Measurements from ENCODE around the gene INPP4B.

INPP4B gene

GRCh38 chr4:142218726-142219125, 627.4 kb downstream of the INPP4B start:
- TF ChIP-seq POU2F2 (IDR thresholded peaks at IDR 0.05; ENCODE audit: low read depth, low read length) (no peak), SPI1 (IDR thresholded peaks at IDR 0.05; ENCODE audit: low read depth, low read length) (no peak), POLR2AphosphoS5 (IDR thresholded peaks at IDR 0.05; ENCODE audit: low read depth, low read length) (no peak), PAX5 (IDR thresholded peaks at IDR 0.05; ENCODE audit: insufficient read depth, low read length, severe bottlenecking) (no peak), TAF1 (IDR thresholded peaks at IDR 0.05; ENCODE audit: low read depth, low read length) (no peak), POLR2A (IDR thresholded peaks at IDR 0.05; ENCODE audit: low read depth, low read length) (no peak)
- no peak for FAIRE-seq
- no peak for DNase-seq (ENCODE audit: insufficient read length, low spot score)

DNA sequence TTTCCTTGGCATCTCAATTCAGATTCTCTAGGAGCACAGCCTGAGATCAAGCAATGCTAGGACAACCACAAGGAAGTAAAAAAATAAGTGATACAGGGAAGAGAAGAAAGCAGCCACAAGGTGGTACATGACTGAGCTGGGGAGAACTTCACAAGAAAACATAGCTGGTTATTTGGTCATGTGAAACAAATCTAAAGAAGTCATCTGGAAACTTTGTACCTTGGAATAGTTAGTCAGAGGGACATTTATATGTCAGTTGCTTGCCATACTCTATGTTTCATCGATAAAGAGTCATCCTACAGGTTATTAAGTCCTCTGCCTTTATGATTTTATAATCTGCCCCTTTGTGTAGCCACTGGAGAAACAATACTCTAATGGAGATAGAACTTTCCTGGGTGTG, 634.7 kb downstream of the INPP4B start:
- FAIRE-seq: no peak
- no peak for DNase-seq (ENCODE audit: insufficient read length, low spot score)
- TF ChIP-seq SPI1 (IDR thresholded peaks at IDR 0.05; ENCODE audit: low read depth, low read length): no peak

DNA sequence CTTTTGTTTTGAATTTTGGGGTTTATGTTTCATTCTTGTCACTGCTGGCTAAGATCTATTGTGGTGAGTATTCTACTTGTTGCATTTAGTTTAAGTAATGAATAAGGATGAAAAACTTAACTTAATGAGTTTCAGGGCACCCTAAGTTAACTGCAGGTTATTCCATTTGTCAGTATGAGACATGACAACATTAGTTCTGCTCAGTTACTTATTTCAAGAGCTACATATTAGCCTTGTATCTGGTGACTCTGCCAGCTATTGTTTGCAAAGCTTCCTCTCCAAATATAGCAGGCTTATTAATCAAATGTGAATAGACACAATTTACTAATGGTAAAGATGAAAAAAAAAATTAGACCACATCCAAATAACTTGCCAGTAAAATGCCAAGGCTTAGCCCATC, 642.6 kb downstream of the INPP4B start:
- TF ChIP-seq POLR2AphosphoS5 (IDR thresholded peaks at IDR 0.05; ENCODE audit: low read depth, low read length) (no peak), SPI1 (IDR thresholded peaks at IDR 0.05; ENCODE audit: low read depth, low read length) (no peak), POU2F2 (IDR thresholded peaks at IDR 0.05; ENCODE audit: low read depth, low read length) (no peak), POLR2A (IDR thresholded peaks at IDR 0.05; ENCODE audit: low read depth, low read length) (no peak), TAF1 (IDR thresholded peaks at IDR 0.05; ENCODE audit: low read depth, low read length) (no peak), PAX5 (IDR thresholded peaks at IDR 0.05; ENCODE audit: insufficient read depth, low read length, severe bottlenecking) (no peak)
- DNase-seq (ENCODE audit: insufficient read length, low spot score) (no peak), FAIRE-seq (no peak)

DNA sequence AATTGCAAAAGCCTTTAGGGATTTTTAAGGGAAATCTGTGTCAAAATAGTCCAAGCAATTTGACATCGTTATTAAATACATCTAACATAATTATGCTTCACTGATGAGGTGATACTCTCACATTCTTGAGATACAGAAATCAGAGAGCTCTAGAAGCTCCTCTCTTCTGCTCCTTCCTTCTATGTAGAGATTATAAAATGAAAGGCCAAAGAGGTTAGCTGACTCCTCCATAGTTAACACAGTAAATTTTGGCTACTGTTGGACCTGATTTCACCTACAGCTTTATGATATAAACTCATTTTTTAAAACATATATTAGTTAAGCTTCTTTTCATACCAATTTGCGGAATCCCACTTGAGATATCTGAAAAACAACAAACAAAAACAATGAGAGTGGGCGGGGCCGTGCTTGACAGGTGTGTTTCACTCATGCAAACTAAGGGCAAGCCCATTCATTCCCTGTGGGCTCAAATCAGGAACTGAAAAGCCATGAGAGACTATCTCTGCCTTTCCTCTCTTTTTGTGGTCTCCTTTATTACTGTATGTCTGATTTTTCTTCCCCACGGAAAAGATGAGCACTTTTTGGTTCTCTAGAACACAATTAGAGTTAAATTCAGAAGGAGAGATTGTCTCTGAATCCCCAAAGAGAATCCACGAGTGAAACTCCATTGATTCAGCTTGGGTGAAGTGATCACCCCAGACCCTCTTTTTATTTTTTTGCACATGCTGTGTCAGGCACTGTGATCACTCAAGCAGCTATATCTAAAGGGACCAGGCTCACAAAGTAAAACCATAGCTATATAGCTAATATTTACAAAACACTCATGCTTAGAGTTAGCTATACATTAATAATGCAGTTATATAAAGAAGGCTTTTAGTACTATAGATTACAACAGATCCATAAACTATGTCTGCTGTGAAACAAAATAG, 643.4 kb downstream of the INPP4B start:
- DNase-seq (ENCODE audit: insufficient read length, low spot score): no peak
- no peak for FAIRE-seq
- TF ChIP-seq TAF1 (IDR thresholded peaks at IDR 0.05; ENCODE audit: low read depth, low read length) (no peak), POLR2A (IDR thresholded peaks at IDR 0.05; ENCODE audit: low read depth, low read length) (no peak), POU2F2 (IDR thresholded peaks at IDR 0.05; ENCODE audit: low read depth, low read length) (peak; percentile 28; the same call in 1 of the 2 replicates), SPI1 (IDR thresholded peaks at IDR 0.05; ENCODE audit: low read depth, low read length) (peak; percentile 82), PAX5 (IDR thresholded peaks at IDR 0.05; ENCODE audit: insufficient read depth, low read length, severe bottlenecking) (no peak), POLR2AphosphoS5 (IDR thresholded peaks at IDR 0.05; ENCODE audit: low read depth, low read length) (no peak)

DNA sequence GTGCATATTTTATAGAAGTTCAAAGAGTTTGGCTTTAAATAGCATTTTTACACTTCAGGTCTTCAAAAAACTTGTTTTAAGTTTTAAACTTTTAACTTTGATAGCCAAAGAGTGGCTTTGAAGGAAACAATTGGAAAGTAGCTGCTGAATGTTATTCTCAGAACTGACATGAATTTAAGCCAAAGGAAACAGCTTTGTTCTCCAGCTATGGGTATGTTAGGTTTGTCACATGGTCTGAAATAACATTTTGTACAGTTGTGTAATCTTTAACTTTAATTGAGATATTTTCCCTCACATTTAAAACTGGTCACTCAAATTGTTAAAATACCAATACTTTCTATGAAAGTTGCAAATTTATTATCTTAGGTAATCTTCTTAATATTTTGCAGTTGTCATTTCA, 645.1 kb downstream of the INPP4B start:
- FAIRE-seq (no peak), DNase-seq (ENCODE audit: insufficient read length, low spot score) (no peak)
- TF ChIP-seq POU2F2 (IDR thresholded peaks at IDR 0.05; ENCODE audit: low read depth, low read length): no peak
- TF ChIP-seq SPI1 (IDR thresholded peaks at IDR 0.05; ENCODE audit: low read depth, low read length): no peak
- TF ChIP-seq PAX5 (IDR thresholded peaks at IDR 0.05; ENCODE audit: insufficient read depth, low read length, severe bottlenecking): no peak
- no peak for TF ChIP-seq TAF1 (IDR thresholded peaks at IDR 0.05; ENCODE audit: low read depth, low read length)
- no peak for TF ChIP-seq POLR2AphosphoS5 (IDR thresholded peaks at IDR 0.05; ENCODE audit: low read depth, low read length)
- no peak for TF ChIP-seq POLR2A (IDR thresholded peaks at IDR 0.05; ENCODE audit: low read depth, low read length)

DNA sequence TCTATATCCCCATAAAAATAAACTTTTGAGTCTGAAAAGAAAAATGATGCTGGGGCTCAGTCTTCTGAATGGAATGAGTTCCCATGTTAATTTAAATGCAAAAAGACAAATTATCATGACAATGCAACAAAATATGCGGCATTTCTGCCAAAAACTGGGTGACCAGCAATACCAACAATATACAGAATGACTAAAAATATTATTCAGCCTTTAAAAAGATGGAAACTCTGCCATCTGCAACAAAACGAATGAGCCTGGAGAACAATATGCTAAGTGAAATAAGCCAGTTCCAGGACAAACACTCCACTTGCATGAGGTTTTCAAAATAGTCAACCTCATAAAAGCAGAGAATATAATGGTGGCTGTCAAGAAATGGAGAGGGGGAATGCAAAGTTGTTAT, 651.2 kb downstream of the INPP4B start:
- no peak for DNase-seq (ENCODE audit: insufficient read length, low spot score)
- FAIRE-seq: no peak
- TF ChIP-seq POLR2A (IDR thresholded peaks at IDR 0.05; ENCODE audit: low read depth, low read length) (no peak), SPI1 (IDR thresholded peaks at IDR 0.05; ENCODE audit: low read depth, low read length) (no peak), PAX5 (IDR thresholded peaks at IDR 0.05; ENCODE audit: insufficient read depth, low read length, severe bottlenecking) (no peak), TAF1 (IDR thresholded peaks at IDR 0.05; ENCODE audit: low read depth, low read length) (no peak), POLR2AphosphoS5 (IDR thresholded peaks at IDR 0.05; ENCODE audit: low read depth, low read length) (no peak), POU2F2 (IDR thresholded peaks at IDR 0.05; ENCODE audit: low read depth, low read length) (no peak)

GRCh38 chr4:142191901-142192300, 654.2 kb downstream of the INPP4B start:
- FAIRE-seq (no peak), DNase-seq (ENCODE audit: insufficient read length, low spot score) (no peak)
- TF ChIP-seq POLR2AphosphoS5 (IDR thresholded peaks at IDR 0.05; ENCODE audit: low read depth, low read length): no peak
- no peak for TF ChIP-seq SPI1 (IDR thresholded peaks at IDR 0.05; ENCODE audit: low read depth, low read length)
- TF ChIP-seq TAF1 (IDR thresholded peaks at IDR 0.05; ENCODE audit: low read depth, low read length): no peak
- TF ChIP-seq PAX5 (IDR thresholded peaks at IDR 0.05; ENCODE audit: insufficient read depth, low read length, severe bottlenecking): no peak
- no peak for TF ChIP-seq POU2F2 (IDR thresholded peaks at IDR 0.05; ENCODE audit: low read depth, low read length)
- TF ChIP-seq POLR2A (IDR thresholded peaks at IDR 0.05; ENCODE audit: low read depth, low read length): no peak

DNA sequence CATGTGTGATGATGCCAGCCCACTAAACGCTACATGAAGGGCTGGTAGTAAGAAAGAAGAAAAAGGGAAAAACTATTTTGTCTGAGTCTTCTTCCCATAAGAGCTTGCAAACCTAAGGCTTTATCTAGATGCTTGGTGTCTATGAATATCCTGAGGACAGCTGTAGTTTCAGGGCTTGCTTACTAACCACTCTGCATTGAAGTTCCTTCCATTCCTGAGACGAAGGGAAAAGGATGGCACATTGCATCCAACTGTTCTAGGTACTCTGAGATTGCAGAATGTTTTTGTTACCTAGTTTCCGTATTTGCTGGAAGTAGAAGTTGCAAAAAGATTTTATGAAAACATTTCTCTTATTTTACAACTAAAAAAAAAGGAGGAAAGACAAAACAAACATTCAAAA, 665.1 kb downstream of the INPP4B start:
- FAIRE-seq (no peak), DNase-seq (ENCODE audit: insufficient read length, low spot score) (no peak)
- TF ChIP-seq SPI1 (IDR thresholded peaks at IDR 0.05; ENCODE audit: low read depth, low read length): no peak
- TF ChIP-seq TAF1 (IDR thresholded peaks at IDR 0.05; ENCODE audit: low read depth, low read length): no peak
- no peak for TF ChIP-seq PAX5 (IDR thresholded peaks at IDR 0.05; ENCODE audit: insufficient read depth, low read length, severe bottlenecking)
- no peak for TF ChIP-seq POU2F2 (IDR thresholded peaks at IDR 0.05; ENCODE audit: low read depth, low read length)
- no peak for TF ChIP-seq POLR2AphosphoS5 (IDR thresholded peaks at IDR 0.05; ENCODE audit: low read depth, low read length)
- no peak for TF ChIP-seq POLR2A (IDR thresholded peaks at IDR 0.05; ENCODE audit: low read depth, low read length)

- DNase-seq (ENCODE audit: insufficient read length, low spot score) (no peak), FAIRE-seq (no peak)
- TF ChIP-seq TAF1 (IDR thresholded peaks at IDR 0.05; ENCODE audit: low read depth, low read length) (no peak), SPI1 (IDR thresholded peaks at IDR 0.05; ENCODE audit: low read depth, low read length) (no peak)
Observed at GRCh38 chr4:142169216-142169615, 676.9 kb downstream of the INPP4B start.

- DNase-seq (ENCODE audit: insufficient read length, low spot score): no peak
- no peak for FAIRE-seq
- TF ChIP-seq SPI1 (IDR thresholded peaks at IDR 0.05; ENCODE audit: low read depth, low read length) (no peak), PAX5 (IDR thresholded peaks at IDR 0.05; ENCODE audit: insufficient read depth, low read length, severe bottlenecking) (no peak), POLR2AphosphoS5 (IDR thresholded peaks at IDR 0.05; ENCODE audit: low read depth, low read length) (no peak), TAF1 (IDR thresholded peaks at IDR 0.05; ENCODE audit: low read depth, low read length) (no peak), POLR2A (IDR thresholded peaks at IDR 0.05; ENCODE audit: low read depth, low read length) (no peak), POU2F2 (IDR thresholded peaks at IDR 0.05; ENCODE audit: low read depth, low read length) (no peak)
Observed at GRCh38 chr4:142168181-142168580, 677.9 kb downstream of the INPP4B start.

Data from GM12891 (cell line).